Fibroblast of gingiva (primary cell): ENCODE data around the gene BMAL2.

Experiments
- DNase-seq: peaks from one replicate; pipeline ENCODE4 v3.0.0-alpha.2; 2011; ENCODE audit warnings: low read depth

Gene BMAL2

GRCh38 chr12:27355979-27356378, 23.3 kb downstream of the BMAL2 start:
- no peak for DNase-seq

- no peak for DNase-seq
Measured at GRCh38 chr12:27359578-27360340, 27.1 kb downstream of the BMAL2 start.

- DNase-seq, result no peak
Measured at GRCh38 chr12:27361372-27361771, 28.7 kb downstream of the BMAL2 start.

DNA sequence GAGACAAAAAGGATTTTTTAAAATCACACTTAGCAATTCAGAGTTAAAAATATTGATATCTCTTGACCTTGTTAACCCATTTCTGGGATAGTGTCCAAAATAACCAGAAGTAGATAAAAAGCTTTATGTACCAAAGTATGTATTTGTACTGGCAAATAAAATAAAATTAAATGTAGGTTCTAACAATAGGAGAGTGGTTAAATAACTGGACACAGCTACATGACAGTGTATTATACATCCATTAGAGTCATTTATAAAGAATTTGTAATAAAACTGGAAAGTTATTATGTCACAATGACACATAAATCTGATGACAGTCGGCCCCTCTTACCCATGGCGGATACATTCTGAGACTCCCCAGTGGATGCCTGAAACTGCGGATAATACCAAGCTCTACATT, 34.0 kb downstream of the BMAL2 start:
- no peak for DNase-seq

DNA sequence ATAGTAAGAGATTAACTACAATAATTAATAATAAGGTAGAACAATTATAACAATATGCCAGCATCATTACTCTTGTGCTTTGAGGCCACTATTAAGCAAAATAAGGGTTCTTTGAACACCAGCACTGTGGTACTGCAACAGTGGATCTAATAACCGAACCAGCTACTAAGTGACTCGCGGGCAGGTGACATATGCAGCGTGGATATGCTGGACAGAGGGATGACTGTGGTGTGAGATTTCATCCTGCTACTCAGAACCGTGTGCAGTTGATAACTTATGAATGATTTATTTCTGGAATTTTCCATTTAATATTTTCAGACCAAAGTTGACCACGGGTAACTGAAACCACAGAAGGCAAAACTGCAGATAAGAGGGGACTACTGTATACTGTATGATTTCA, 34.4 kb downstream of the BMAL2 start:
- DNase-seq, result no peak

GRCh38 chr12:27382171-27382795, 49.6 kb downstream of the BMAL2 start:
- peak; percentile 17 for DNase-seq
